ENCODE measurements around the gene BPIFB6. TPM values are rescaled to one million over a fixed set of nuclear protein-coding genes. Genes with fewer than 3 reads are reported as not detected.

BPIFB6 gene
- total and polyA plus RNA-seq, 2 donors (not counting 3 experiments of a cell fraction or from before 2014, with no cell fraction given), result not detected

DNA sequence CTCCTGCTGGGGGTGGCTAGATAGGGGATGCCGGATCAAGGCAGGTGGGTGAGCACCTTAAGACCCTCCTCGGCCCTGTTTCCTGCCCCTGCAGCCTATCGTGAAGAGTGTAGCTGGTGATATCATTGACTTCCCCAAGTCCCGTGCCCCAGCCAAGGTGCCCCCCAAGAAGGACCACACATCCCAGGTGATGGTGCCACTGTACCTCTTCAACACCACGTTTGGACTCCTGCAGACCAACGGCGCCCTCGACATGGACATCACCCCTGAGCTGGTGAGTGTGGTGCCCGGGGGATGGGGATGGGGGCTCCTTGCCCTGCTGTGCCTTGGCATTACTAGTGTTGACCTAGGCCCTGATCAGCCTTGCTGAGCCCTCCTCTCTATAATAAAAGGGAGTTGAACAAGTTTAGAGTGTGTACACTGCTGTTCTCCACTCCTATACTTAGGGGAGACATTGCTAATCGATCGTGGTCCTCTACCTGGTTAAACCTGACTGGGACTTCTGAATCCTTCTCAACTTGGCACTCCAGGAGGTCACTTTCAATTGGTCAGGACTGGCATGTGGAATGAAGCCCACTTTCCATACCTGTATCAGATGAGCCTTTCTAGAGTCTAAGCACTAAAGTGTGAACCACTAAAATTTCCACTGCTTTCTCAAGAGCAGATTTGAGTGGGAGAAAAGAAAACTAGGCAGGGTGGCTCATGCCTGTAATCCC lies 33.3 kb downstream of the BPIFB6 start:
- BruUV-seq (replicated peaks), result no TSS peak
- CTCF ChIA-PET, result no interaction called here
- dilution Hi-C loops (cut with MboI; ENCODE audit: extremely low pct_ligation_motif_present, low sequenced_read_pairs), result no loop called here

More for the DNA sequence above, 33.3 kb downstream of the BPIFB6 start:
- H3K4me2 ChIP-seq (ENCODE audit: insufficient read depth, low read length), result no peak overlapping the region
- intact Hi-C loops (cut with micrococcal nuclease), result no loop called here
- H3K36me3 ChIP-seq (ENCODE audit: control insufficient read depth in 2 of 2, extremely low read depth in 1 of 2, insufficient read depth in 2 of 2, low read length in 2 of 2), result no peaks in the 10 kb centered on the region
- no peaks in the 10 kb centered on the region for H3K27me3 ChIP-seq (ENCODE audit: control insufficient read depth in 2 of 2, insufficient read depth in 2 of 2, low read length in 2 of 2)
- H3K4me3 ChIP-seq (replicated peaks in 1 of 3; ENCODE audit: insufficient read depth in 1 of 3, low read depth in 1 of 3, low read length in 3 of 3), result no peak overlapping the region
- POLR2A ChIA-PET, result no interaction called here
- no peaks in the 10 kb centered on the region for H3K79me2 ChIP-seq (ENCODE audit: control insufficient read depth, insufficient read depth, low read length)
- no peaks in the 10 kb centered on the region for H3K9me3 ChIP-seq (replicated peaks; ENCODE audit: control insufficient read depth, insufficient read depth, low read length)
- H3K9me1 ChIP-seq (replicated peaks; ENCODE audit: control insufficient read depth, extremely low read depth, insufficient read depth, low read length), result no peaks in the 10 kb centered on the region
- H3K27ac ChIP-seq (ENCODE audit: insufficient read depth, low read depth, low read length), result no peak overlapping the region
- DNase-seq (ENCODE audit: low read depth, low spot score), result no peak
- no peaks in the 10 kb centered on the region for H4K20me1 ChIP-seq (replicated peaks; ENCODE audit: control insufficient read depth, extremely low read depth, insufficient read depth, low read length)
- H2AFZ ChIP-seq (ENCODE audit: low read depth, low read length), result no peak overlapping the region
- no peaks in the 10 kb centered on the region for H3K4me1 ChIP-seq (ENCODE audit: control insufficient read depth, extremely low read depth, insufficient read depth, low read length)
- H3K9ac ChIP-seq (replicated peaks; ENCODE audit: extremely low read depth, insufficient read depth, low read length), result no peak overlapping the region
- no peak for FAIRE-seq
- TF ChIP-seq EZH2 (IDR thresholded peaks at IDR 0.05; ENCODE audit: borderline replicate concordance, low read depth, low read length, severe bottlenecking) (no peak), MYC (IDR thresholded peaks at IDR 0.05; ENCODE audit: low read depth, low read length) (no peak), POLR2A (IDR thresholded peaks at IDR 0.05; ENCODE audit: low read depth, low read length) (no peak), GATA2 (IDR thresholded peaks at IDR 0.05; ENCODE audit: insufficient read depth, insufficient read length, low read depth, low read length) (no peak), FOS (IDR thresholded peaks at IDR 0.05; ENCODE audit: borderline replicate concordance, insufficient read depth, low read length) (no peak), POLR2AphosphoS5 (IDR thresholded peaks at IDR 0.05; ENCODE audit: insufficient read depth, low read depth, low read length) (no peak), JUN (IDR thresholded peaks at IDR 0.05; ENCODE audit: borderline replicate concordance, insufficient read depth, insufficient read length, low read depth) (no peak)
- TF ChIP-seq, protein P1, sequence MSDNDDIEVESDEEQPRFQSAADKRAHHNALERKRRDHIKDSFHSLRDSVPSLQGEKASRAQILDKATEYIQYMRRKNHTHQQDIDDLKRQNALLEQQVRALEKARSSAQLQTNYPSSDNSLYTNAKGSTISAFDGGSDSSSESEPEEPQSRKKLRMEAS (IDR thresholded peaks at IDR 0.05; ENCODE audit: insufficient read depth, insufficient read length), result no peak
- TF ChIP-seq, protein P2, sequence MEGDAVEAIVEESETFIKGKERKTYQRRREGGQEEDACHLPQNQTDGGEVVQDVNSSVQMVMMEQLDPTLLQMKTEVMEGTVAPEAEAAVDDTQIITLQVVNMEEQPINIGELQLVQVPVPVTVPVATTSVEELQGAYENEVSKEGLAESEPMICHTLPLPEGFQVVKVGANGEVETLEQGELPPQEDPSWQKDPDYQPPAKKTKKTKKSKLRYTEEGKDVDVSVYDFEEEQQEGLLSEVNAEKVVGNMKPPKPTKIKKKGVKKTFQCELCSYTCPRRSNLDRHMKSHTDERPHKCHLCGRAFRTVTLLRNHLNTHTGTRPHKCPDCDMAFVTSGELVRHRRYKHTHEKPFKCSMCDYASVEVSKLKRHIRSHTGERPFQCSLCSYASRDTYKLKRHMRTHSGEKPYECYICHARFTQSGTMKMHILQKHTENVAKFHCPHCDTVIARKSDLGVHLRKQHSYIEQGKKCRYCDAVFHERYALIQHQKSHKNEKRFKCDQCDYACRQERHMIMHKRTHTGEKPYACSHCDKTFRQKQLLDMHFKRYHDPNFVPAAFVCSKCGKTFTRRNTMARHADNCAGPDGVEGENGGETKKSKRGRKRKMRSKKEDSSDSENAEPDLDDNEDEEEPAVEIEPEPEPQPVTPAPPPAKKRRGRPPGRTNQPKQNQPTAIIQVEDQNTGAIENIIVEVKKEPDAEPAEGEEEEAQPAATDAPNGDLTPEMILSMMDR (IDR thresholded peaks at IDR 0.05; ENCODE audit: extremely low read depth in 1 of 2, insufficient read depth in 1 of 2, low read depth in 1 of 2, low read length in 2 of 2), result no peak

All from endothelial cell of umbilical vein (primary cell).